GM19452 (cell line): ENCODE results near the gene ERMAP.

Source experiments
- ATAC-seq: cut with Tn5 transposase; IDR thresholded peaks from one replicate; pipeline ENCODE4 v1.9.1; 2021; ENCODE audit not compliant: unreplicated experiment

Gene ERMAP

GRCh38 chr1:42816585-42817439 is at the start of gene ERMAP, which contains the start of gene SVBP:
ERMAP (plus strand) TSS chr1:42817122; CDS start chr1:42830449, 13,327 bp downstream.
SVBP (minus strand) TSS chr1:42817397; CDS start chr1:42816544, 853 bp downstream.
- ATAC-seq, result peak; percentile 83

GRCh38 chr1:42767510-42768000 is 49.4 kb upstream of the ERMAP start:
- peak; percentile 13 for ATAC-seq

GRCh38 chr1:42768172-42768571 is 48.8 kb upstream of the ERMAP start:
- ATAC-seq, result no peak

GRCh38 chr1:42769811-42770210 is 47.1 kb upstream of the ERMAP start:
- no peak for ATAC-seq

- ATAC-seq, result no peak
These were observed 43.5 kb upstream of the ERMAP start for GRCh38 chr1:42773420-42773819.

GRCh38 chr1:42774928-42775526 is 41.9 kb upstream of the ERMAP start:
- ATAC-seq, result no peak

GRCh38 chr1:42776502-42776901 is 40.4 kb upstream of the ERMAP start:
- ATAC-seq, result no peak

GRCh38 chr1:42777852-42778251 is 39.1 kb upstream of the ERMAP start:
- ATAC-seq, result no peak

- ATAC-seq, result no peak
These were observed 37.2 kb upstream of the ERMAP start for GRCh38 chr1:42779725-42780124.

- no peak for ATAC-seq
These were observed 36.7 kb upstream of the ERMAP start for GRCh38 chr1:42780176-42780575.

GRCh38 chr1:42783092-42783491 is 33.8 kb upstream of the ERMAP start:
- no peak for ATAC-seq

- no peak for ATAC-seq
These were observed 32.4 kb upstream of the ERMAP start for GRCh38 chr1:42784547-42784945.

GRCh38 chr1:42784946-42785693 is 31.8 kb upstream of the ERMAP start, which contains the start of gene TMEM269:
TMEM269 (plus strand) TSS chr1:42784991; CDS start chr1:42789894, 4,903 bp downstream.
- no peak for ATAC-seq

- ATAC-seq, result no peak
These were observed 30.8 kb upstream of the ERMAP start for GRCh38 chr1:42786097-42786496.

GRCh38 chr1:42788021-42788420 is 28.9 kb upstream of the ERMAP start:
- ATAC-seq, result no peak

GRCh38 chr1:42793824-42794223 is 23.1 kb upstream of the ERMAP start:
- ATAC-seq, result no peak

GRCh38 chr1:42797414-42797813 is 19.5 kb upstream of the ERMAP start:
- no peak for ATAC-seq

- no peak for ATAC-seq
These were observed 18.9 kb upstream of the ERMAP start for GRCh38 chr1:42797979-42798378.

- no peak for ATAC-seq
These were observed 15.0 kb upstream of the ERMAP start for GRCh38 chr1:42801832-42802473.

GRCh38 chr1:42806171-42806570 is 10.8 kb upstream of the ERMAP start:
- ATAC-seq, result no peak

GRCh38 chr1:42806593-42806992 is 10.3 kb upstream of the ERMAP start:
- no peak for ATAC-seq
